A549 (cell line): Measurements from ENCODE around the gene PAN3. TPM values are rescaled to one million over a fixed set of nuclear protein-coding genes. Genes with fewer than 3 reads are reported as not detected.

Experiments
- ATAC-seq, 2 experiments: fragments of 200-7000 bp in 1 of 2; fragments of >200 bp in 1 of 2; cut with Nextera tagmentation in 1 of 2; cut with Tn5 transposase in 1 of 2; 3 replicates each; pipeline versions ENCODE4 v1.8.0 to v1.9.1; 2018 to 2020; ENCODE audit warnings: mild to moderate bottlenecking in 1 of 2, moderate library complexity in 1 of 2
- CTCF ChIA-PET: fragments of 300-600 bp; sonication (Branson Sonifier 250); formaldehyde crosslinking; extraction: SDS; loops from one replicate; lab custom pipeline; 2021; ENCODE audit warnings: antibody characterized with exemption, inconsistent platforms; lab: Yijun Ruan, JAX
- POLR2A ChIA-PET: fragments of 350-600 bp; formaldehyde crosslinking; extraction: SDS; loops from one replicate; lab custom pipeline; 2021; ENCODE audit warnings: antibody characterized with exemption, inconsistent platforms; lab: Yijun Ruan, JAX
- DNase-seq, 2 experiments: peaks; one replicate each; pipeline versions ENCODE4 v3.0.0 to v3.0.0-alpha.2; 2011 to 2016; ENCODE audit warnings: low read depth in 1 of 2, low spot score in 1 of 2
- FAIRE-seq: peaks from 2 replicates; lab custom pipeline; 2011; peaks lifted over from hg19 to GRCh38; lab: Jason Lieb, UNC
- H3K27ac ChIP-seq, 2 experiments: fragments of >200 bp; sonication (Bioruptor Twin); formaldehyde crosslinking; 3 replicates each; pipeline ENCODE4 v1.5.1; 2016 to 2017
- H3K4me1 ChIP-seq: fragments of >200 bp; sonication (Bioruptor Twin); formaldehyde crosslinking; 3 replicates; pipeline ENCODE4 v1.6.1; 2016
- H3K4me2 ChIP-seq: fragments of >200 bp; sonication (Bioruptor Twin); formaldehyde crosslinking; 3 replicates; pipeline ENCODE4 v1.6.1; 2016
- H3K4me3 ChIP-seq: fragments of >200 bp; sonication (Bioruptor Twin); formaldehyde crosslinking; 3 replicates; pipeline ENCODE4 v1.5.1; 2016
- H3K9me3 ChIP-seq: fragments of >200 bp; sonication (Bioruptor Twin); formaldehyde crosslinking; 3 replicates; pipeline ENCODE4 v1.6.1; 2016
- FOSB ChIP-seq: fragments of 250-450 bp; sonication (Bioruptor Pico); IDR thresholded peaks from 2 replicates; pipeline ENCODE4 v1.5.0; 2020; ENCODE audit warnings: mild to moderate bottlenecking, moderate library complexity
- FOSL2 ChIP-seq, 2 experiments: fragments of 450-650 bp in 1 of 2; fragments of >200 bp in 1 of 2; sonication (Bioruptor Twin) in 1 of 2; formaldehyde crosslinking; IDR thresholded peaks; 2 replicates each; pipeline versions ENCODE4 v1.5.0 to v1.6.1; 2016 to 2020; ENCODE audit warnings: mild to moderate bottlenecking in 1 of 2, moderate library complexity in 1 of 2
- MAFK ChIP-seq: fragments of 450-650 bp; IDR thresholded peaks from 2 replicates; pipeline ENCODE4 v1.6.1; 2014; ENCODE audit not compliant: partially characterized antibody
- MAZ ChIP-seq: fragments of 150-350 bp; IDR thresholded peaks from 2 replicates; pipeline ENCODE4 v1.6.1; 2014; ENCODE audit warnings: antibody characterized with exemption, low read depth, low read length, borderline replicate concordance
- NPAS2 ChIP-seq: fragments of 250-450 bp; sonication (Bioruptor Pico); IDR thresholded peaks from 2 replicates; pipeline ENCODE4 v1.8.0; 2022; ENCODE audit warnings: mild to moderate bottlenecking, moderate library complexity, borderline replicate concordance
- NR3C1 ChIP-seq: fragments of >200 bp; sonication (Bioruptor Twin); formaldehyde crosslinking; IDR thresholded peaks from 3 replicates; pipeline ENCODE4 v1.6.1; 2017
- POLR2A ChIP-seq: IDR thresholded peaks from 2 replicates; pipeline ENCODE4 v1.6.1; 2012; ENCODE audit warnings: mild to moderate bottlenecking, low read length
- POLR2AphosphoS2 ChIP-seq: conservative IDR thresholded peaks from 2 replicates; pipeline ENCODE4 v1.6.1; 2012; ENCODE audit warnings: low read length, improper control_type of control experiment, inconsistent platforms
- WGBS: methylation state at CpG from one replicate; pipeline ENCODE4 v1.1.6; 2017; ENCODE audit errors: missing lambda C conversion rate; 5-methylcytosine and 5-hydroxymethylcytosine counted together
- polyA plus RNA-seq, 4 experiments: library from polyadenylated mRNA; depleted of rRNA in 3 of 4; stranded (reverse); fragments of >200 nt; fragmentation: RNase III in 1 of 4; extraction: RNeasy Plus Mini Kit Qiagen cat#74134 plus additional on column Dnase treatment in 1 of 4; gene quantifications; 2 replicates in 3 of 4; 3 replicates in 1 of 4; pipeline ENCODE4 v1.2.3, GENCODE V29; 2011 to 2017
- TF ChIP-seq, protein P1 (sequence below): fragments of 250-450 bp; sonication (Bioruptor Pico); IDR thresholded peaks from 2 replicates; pipeline ENCODE4 v1.5.0; 2021; ENCODE audit warnings: mild to moderate bottlenecking, moderate library complexity, borderline replicate concordance
- TF ChIP-seq, protein P2 (sequence below): fragments of 450-650 bp; IDR thresholded peaks from 2 replicates; pipeline ENCODE4 v1.6.1; 2014; ENCODE audit warnings: antibody characterized with exemption
- TF ChIP-seq, protein P3 (sequence below): fragments of >200 bp; sonication (Bioruptor Twin); formaldehyde crosslinking; IDR thresholded peaks from 3 replicates; pipeline ENCODE4 v1.6.1; 2016
- TF ChIP-seq, protein P4 (sequence below): fragments of >200 bp; sonication (Bioruptor Twin); formaldehyde crosslinking; IDR thresholded peaks from 2 replicates; pipeline ENCODE4 v1.6.1; 2016
- TF ChIP-seq, protein P5 (sequence below): fragments of 250-450 bp; sonication (Bioruptor Pico); IDR thresholded peaks from 2 replicates; pipeline ENCODE4 v1.5.0; 2020; ENCODE audit warnings: low read depth, mild to moderate bottlenecking, moderate library complexity
- TF ChIP-seq, protein P6 (sequence below): fragments of 200-600 bp; sonication (generic); IDR thresholded peaks from 2 replicates; pipeline ENCODE4 v1.6.1; 2016; ENCODE audit warnings: antibody characterized with exemption, mild to moderate bottlenecking, moderate library complexity

Gene PAN3
- polyA plus RNA-seq, 2 of the 4 experiments (the other 2 are of a cell fraction), result 6.2 to 13.9 TPM

DNA sequence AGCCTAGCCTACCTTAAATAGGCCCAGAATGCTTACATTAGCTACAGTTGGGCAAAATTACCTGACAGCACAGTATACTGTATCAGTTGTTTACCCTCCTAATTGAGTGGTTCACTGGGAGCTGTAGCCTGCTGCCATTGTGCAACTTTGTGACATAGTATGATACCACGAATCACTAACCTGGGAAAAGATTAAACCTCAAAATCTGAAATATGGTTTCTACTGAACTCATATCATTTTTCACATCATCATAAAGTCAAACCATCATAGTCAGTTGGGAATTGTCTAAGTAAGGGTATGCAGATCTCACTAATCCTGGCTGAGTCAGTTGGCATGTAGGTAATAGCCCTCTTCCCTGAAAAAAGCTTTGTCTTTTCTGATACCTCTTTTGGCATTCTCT is 9.2 kb downstream of the PAN3 start:
- Histone ChIP-seq H3K27ac (no peak overlapping the region), H3K4me1 (peaks cover 12% of the 10 kb centered on the region; the same call in 2 of the 3 replicates), H3K4me2 (no peak overlapping the region), H3K9me3 (no peaks in the 10 kb centered on the region), H3K4me3 (no peak overlapping the region)
- DNase-seq (no peak), FAIRE-seq (no peak), ATAC-seq (no peak)
- POLR2A ChIA-PET, result no interaction called here
- TF ChIP-seq, protein P1, sequence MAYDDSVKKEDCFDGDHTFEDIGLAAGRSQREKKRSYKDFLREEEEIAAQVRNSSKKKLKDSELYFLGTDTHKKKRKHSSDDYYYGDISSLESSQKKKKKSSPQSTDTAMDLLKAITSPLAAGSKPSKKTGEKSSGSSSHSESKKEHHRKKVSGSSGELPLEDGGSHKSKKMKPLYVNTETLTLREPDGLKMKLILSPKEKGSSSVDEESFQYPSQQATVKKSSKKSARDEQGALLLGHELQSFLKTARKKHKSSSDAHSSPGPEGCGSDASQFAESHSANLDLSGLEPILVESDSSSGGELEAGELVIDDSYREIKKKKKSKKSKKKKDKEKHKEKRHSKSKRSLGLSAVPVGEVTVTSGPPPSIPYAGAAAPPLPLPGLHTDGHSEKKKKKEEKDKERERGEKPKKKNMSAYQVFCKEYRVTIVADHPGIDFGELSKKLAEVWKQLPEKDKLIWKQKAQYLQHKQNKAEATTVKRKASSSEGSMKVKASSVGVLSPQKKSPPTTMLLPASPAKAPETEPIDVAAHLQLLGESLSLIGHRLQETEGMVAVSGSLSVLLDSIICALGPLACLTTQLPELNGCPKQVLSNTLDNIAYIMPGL (CRISPR knock-in tag), result no peak
- TF ChIP-seq NPAS2 (CRISPR knock-in tag) (no peak), POLR2A (no peak), FOSB (CRISPR knock-in tag) (no peak), FOSL2 (IDR thresholded peaks at IDR 0.05) (no peak), FOSL2 (CRISPR knock-in tag; IDR thresholded peaks at IDR 0.05) (no peak)
- TF ChIP-seq, protein P2, sequence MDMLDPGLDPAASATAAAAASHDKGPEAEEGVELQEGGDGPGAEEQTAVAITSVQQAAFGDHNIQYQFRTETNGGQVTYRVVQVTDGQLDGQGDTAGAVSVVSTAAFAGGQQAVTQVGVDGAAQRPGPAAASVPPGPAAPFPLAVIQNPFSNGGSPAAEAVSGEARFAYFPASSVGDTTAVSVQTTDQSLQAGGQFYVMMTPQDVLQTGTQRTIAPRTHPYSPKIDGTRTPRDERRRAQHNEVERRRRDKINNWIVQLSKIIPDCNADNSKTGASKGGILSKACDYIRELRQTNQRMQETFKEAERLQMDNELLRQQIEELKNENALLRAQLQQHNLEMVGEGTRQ, result no peak
- TF ChIP-seq, protein P3, sequence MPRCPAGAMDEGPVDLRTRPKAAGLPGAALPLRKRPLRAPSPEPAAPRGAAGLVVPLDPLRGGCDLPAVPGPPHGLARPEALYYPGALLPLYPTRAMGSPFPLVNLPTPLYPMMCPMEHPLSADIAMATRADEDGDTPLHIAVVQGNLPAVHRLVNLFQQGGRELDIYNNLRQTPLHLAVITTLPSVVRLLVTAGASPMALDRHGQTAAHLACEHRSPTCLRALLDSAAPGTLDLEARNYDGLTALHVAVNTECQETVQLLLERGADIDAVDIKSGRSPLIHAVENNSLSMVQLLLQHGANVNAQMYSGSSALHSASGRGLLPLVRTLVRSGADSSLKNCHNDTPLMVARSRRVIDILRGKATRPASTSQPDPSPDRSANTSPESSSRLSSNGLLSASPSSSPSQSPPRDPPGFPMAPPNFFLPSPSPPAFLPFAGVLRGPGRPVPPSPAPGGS, result no peak
- CTCF ChIA-PET, result interaction anchor here (1.0 to 1.3 kb wide), 2 partner anchors 18 to 176 kb away, joined by 3 read pairs; no protein-coding TSS in a partner anchor
- 60% methylated on average over 1 of the region's 1 CpG for WGBS

DNA sequence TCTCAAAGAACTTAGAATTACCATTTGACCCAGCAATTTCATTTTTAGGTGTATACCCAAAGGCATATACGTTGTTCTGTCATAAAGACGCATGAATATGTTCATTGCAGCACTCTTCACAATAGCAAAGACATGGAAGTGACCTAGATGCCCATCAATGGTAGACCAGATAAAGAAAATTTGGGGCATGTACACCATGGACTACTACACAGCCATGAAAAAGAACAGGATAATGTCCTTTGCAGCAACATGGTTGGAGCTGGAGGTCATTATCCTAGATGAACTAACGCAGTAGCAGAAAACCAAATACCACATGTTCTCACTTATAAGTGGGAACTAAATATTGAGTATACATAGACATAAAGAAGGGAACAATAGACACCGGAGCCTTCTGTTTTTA is 20.7 kb downstream of the PAN3 start:
- no peak for FAIRE-seq
- CTCF ChIA-PET, result no interaction called here

More for the DNA sequence above, 20.7 kb downstream of the PAN3 start:
- DNase-seq (no peak), ATAC-seq (no peak)
- H3K4me3 ChIP-seq, result no peak overlapping the region
- WGBS, result 93% methylated on average over 4 of the region's 4 CpGs
- no peak overlapping the region for H3K27ac ChIP-seq
- H3K9me3 ChIP-seq, result 0 out of 3 replicates have a peak, but pooled peaks cover 4% of the 10 kb centered on the region
- peaks cover 12% of the 10 kb centered on the region; the same call in 2 of the 3 replicates for H3K4me1 ChIP-seq
- H3K4me2 ChIP-seq, result no peak overlapping the region
- POLR2A ChIA-PET, result no interaction called here
- TF ChIP-seq, protein P3, result no peak
- TF ChIP-seq, protein P4, sequence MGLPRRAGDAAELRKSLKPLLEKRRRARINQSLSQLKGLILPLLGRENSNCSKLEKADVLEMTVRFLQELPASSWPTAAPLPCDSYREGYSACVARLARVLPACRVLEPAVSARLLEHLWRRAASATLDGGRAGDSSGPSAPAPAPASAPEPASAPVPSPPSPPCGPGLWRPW, result no peak
- TF ChIP-seq POLR2AphosphoS2 (no peak), MAFK (no peak), NR3C1 (no peak), MAZ (no peak), NPAS2 (CRISPR knock-in tag) (no peak)
- TF ChIP-seq, protein P5, sequence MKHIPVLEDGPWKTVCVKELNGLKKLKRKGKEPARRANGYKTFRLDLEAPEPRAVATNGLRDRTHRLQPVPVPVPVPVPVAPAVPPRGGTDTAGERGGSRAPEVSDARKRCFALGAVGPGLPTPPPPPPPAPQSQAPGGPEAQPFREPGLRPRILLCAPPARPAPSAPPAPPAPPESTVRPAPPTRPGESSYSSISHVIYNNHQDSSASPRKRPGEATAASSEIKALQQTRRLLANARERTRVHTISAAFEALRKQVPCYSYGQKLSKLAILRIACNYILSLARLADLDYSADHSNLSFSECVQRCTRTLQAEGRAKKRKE (CRISPR knock-in tag), result no peak
- TF ChIP-seq, protein P6, sequence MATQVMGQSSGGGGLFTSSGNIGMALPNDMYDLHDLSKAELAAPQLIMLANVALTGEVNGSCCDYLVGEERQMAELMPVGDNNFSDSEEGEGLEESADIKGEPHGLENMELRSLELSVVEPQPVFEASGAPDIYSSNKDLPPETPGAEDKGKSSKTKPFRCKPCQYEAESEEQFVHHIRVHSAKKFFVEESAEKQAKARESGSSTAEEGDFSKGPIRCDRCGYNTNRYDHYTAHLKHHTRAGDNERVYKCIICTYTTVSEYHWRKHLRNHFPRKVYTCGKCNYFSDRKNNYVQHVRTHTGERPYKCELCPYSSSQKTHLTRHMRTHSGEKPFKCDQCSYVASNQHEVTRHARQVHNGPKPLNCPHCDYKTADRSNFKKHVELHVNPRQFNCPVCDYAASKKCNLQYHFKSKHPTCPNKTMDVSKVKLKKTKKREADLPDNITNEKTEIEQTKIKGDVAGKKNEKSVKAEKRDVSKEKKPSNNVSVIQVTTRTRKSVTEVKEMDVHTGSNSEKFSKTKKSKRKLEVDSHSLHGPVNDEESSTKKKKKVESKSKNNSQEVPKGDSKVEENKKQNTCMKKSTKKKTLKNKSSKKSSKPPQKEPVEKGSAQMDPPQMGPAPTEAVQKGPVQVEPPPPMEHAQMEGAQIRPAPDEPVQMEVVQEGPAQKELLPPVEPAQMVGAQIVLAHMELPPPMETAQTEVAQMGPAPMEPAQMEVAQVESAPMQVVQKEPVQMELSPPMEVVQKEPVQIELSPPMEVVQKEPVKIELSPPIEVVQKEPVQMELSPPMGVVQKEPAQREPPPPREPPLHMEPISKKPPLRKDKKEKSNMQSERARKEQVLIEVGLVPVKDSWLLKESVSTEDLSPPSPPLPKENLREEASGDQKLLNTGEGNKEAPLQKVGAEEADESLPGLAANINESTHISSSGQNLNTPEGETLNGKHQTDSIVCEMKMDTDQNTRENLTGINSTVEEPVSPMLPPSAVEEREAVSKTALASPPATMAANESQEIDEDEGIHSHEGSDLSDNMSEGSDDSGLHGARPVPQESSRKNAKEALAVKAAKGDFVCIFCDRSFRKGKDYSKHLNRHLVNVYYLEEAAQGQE, result no peak
